Fibroblast of pulmonary artery (primary cell): ENCODE results near the gene TMEM108.
A peak's percentile ranks its signal among the peaks of the same experiment; 100 is the strongest.

ENCODE experiments used
- DNase-seq: peaks from one replicate; pipeline ENCODE4 v3.0.0-alpha.2; 2010; ENCODE audit warnings: low read depth
- H3K4me3 ChIP-seq: replicated peaks from 2 replicates; pipeline ENCODE4 v1.5.1; 2011; ENCODE audit warnings: low read depth, mild to moderate bottlenecking, control low read depth, low read length, moderate library complexity
- CTCF ChIP-seq: IDR thresholded peaks from 2 replicates; pipeline ENCODE4 v1.5.1; 2011; ENCODE audit warnings: mild to moderate bottlenecking, control low read depth, low read length, inconsistent platforms; ENCODE audit errors: missing control alignments

The TMEM108 gene

GRCh38 chr3:133018921-133019320 is 19.3 kb upstream of the TMEM108 start:
- DNase-seq = no peak
- no peak for TF ChIP-seq CTCF

GRCh38 chr3:133021206-133021605 is 17.0 kb upstream of the TMEM108 start:
- no peak for DNase-seq
- no peak overlapping the region for H3K4me3 ChIP-seq
- TF ChIP-seq CTCF = no peak

More at GRCh38 chr3:133018921-133019320, 19.3 kb upstream of the TMEM108 start:
- H3K4me3 ChIP-seq = no peak overlapping the region

- no peak for TF ChIP-seq CTCF
- no peak for DNase-seq
- no peak overlapping the region for H3K4me3 ChIP-seq
These were observed 14.8 kb upstream of the TMEM108 start for GRCh38 chr3:133023362-133023761.

GRCh38 chr3:133025546-133025945 is 12.6 kb upstream of the TMEM108 start:
- no peak overlapping the region for H3K4me3 ChIP-seq
- DNase-seq = no peak
- TF ChIP-seq CTCF = no peak

GRCh38 chr3:133032301-133032700 is 5.9 kb upstream of the TMEM108 start:
- DNase-seq = no peak
- no peak for TF ChIP-seq CTCF
- no peak overlapping the region for H3K4me3 ChIP-seq

GRCh38 chr3:133037436-133037835 is 755 bp upstream of the TMEM108 start:
- no peak overlapping the region for H3K4me3 ChIP-seq
- TF ChIP-seq CTCF = no peak
- no peak for DNase-seq

GRCh38 chr3:133038731-133039375 is 662 bp downstream of the TMEM108 start:
- TF ChIP-seq CTCF = no peak
- DNase-seq = no peak
- H3K4me3 ChIP-seq = peak overlapping the region; percentile 56
